Activated T-cell treated with anti-CD3 and anti-CD28 coated beads for 4 hours (primary cell): Measurements from ENCODE around the gene TIMMDC1.

Experiments
- DNase-seq: peaks from one replicate; pipeline ENCODE4 v3.0.0-alpha.2; 2020

TIMMDC1 gene, protein sequence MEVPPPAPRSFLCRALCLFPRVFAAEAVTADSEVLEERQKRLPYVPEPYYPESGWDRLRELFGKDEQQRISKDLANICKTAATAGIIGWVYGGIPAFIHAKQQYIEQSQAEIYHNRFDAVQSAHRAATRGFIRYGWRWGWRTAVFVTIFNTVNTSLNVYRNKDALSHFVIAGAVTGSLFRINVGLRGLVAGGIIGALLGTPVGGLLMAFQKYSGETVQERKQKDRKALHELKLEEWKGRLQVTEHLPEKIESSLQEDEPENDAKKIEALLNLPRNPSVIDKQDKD

DNA sequence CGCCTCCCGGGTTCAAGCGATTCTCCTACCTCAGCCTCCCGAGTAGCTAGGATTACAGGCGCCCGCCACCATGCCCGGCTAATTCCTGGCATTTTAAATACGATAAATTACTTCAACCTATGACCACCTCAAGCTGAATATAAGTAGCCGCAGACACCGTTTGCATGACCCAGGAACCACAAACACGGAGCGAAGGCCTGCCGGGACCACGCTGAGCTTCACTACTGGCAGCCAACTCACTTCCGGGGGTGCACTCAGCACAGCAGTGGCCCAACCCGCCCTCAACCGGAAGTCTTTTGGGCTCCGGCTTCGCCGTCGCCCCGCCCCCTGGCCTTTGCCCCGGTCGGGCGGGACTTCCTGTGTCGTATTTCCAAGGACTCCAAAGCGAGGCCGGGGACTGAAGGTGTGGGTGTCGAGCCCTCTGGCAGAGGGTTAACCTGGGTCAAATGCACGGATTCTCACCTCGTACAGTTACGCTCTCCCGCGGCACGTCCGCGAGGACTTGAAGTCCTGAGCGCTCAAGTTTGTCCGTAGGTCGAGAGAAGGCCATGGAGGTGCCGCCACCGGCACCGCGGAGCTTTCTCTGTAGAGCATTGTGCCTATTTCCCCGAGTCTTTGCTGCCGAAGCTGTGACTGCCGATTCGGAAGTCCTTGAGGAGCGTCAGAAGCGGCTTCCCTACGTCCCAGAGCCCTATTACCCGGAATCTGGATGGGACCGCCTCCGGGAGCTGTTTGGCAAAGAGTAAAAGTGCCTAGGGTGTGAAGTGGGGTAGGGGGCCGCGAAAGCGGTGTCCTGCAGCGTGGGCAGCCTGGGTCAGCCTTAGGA is at the start of gene TIMMDC1:
TIMMDC1 (plus strand) TSS at position 362 of the 826 bp plus-strand sequence; CDS start at position 549, 187 bp downstream.
- peak; percentile 96 for DNase-seq

DNA sequence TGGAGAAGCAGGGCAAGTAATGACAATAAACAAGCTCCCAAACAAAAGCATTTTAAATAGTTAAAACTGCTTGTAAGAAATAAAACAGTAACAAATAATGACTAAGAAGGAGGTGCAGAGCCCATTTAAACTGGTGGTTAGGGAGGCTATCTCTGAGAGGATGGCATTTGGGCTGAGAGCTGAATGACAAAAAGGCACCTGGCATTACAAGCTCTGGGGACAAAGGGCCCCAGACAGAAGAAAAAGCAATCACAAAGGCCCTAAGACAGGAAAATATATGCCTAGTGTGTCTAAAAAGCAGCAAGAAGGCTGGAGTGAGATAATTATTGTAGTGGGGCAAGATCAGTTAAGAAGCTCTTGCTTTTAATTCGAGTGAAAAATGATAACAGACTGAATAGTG is 44.5 kb upstream of the TIMMDC1 start:
- no peak for DNase-seq

DNA sequence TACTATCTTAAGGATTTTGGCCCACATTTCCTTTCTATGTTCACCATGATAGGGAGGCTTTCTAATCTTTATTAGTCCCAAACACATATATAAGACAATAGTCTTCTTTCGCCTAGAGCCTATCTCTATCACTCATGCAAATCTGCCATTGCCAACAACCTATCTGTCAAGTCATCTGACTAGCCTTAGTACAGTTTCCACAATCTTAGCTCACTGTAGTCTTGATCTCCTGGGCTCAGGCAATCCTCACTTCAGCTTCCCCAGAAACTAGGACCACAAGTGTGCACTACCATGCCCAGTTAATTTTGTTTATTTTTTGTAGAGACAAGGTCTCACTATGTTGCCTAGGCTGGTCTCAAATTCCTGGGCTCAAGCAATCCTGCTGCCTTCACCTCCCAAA is 41.9 kb upstream of the TIMMDC1 start:
- DNase-seq: no peak

DNA sequence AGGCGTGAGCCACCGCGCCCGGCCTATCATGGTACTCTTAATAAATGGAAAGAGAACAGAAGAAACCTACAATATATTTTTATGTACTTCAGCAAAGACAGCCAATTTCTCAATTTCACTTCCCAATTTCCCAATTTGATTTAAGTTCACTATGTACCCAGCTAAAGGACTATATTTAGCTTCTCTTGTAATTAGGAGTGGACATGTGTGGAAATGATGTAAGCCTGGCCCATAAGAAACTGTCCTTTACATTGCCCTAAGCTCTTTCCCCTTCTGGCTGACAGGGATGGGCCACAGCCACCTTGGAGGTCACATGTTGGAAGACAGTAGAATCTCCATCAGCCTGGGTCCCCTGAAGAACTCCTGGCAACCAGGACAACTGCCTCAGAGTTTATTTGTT is 41.1 kb upstream of the TIMMDC1 start:
- no peak for DNase-seq

DNA sequence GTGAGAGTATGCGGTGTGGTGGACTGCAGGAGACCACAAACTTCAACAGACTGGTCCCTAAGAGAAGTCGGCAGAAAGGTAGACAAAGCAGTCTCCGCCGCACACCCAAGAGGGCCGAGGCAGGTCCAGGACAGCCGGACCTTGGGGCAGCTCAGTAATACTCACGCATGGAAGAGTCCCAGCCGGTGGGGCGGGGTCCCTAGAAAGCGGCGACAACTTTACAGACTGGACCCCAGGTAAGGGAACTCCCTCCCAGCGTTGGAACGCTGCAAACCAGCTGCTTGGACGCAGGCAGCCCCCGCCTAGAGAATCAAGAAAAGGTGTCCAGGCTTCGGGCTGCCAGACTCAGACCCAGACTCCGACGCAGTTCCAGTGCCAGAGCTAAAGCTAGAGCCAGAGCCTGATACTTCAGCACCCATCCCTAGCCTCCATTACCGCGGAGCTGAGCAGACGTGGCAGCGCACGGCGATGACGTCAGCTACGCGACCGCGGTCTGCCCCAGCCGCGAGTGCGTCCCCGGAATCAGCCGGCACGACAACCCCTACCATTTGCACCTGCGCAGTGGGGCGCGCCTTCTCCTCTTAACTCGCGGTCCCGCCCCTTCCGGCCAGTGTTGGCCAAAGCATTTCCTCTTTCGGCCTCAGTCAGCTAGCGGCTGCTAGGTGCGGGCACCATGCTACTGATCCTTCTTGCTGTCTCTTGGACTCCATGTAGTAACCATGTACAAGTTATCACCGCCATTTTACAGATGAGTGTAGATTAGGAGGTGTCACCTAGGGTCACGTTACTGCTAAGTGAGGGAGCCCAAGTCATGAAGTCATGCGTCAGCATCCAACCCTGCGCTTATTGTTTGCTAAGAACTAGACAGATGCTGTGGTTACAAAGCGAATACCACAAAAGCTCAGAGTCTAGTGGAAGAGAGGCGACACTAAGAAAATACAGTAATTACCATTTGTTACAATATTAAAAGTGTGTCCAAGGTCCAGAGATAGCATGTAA is 34.9 kb upstream of the TIMMDC1 start, which contains the start of gene TMEM39A:
TMEM39A (minus strand) TSS at position 445 of the 999 bp plus-strand sequence. CDS start 1,541 bp downstream, outside the sequence.
- peak; percentile 97 for DNase-seq

DNA sequence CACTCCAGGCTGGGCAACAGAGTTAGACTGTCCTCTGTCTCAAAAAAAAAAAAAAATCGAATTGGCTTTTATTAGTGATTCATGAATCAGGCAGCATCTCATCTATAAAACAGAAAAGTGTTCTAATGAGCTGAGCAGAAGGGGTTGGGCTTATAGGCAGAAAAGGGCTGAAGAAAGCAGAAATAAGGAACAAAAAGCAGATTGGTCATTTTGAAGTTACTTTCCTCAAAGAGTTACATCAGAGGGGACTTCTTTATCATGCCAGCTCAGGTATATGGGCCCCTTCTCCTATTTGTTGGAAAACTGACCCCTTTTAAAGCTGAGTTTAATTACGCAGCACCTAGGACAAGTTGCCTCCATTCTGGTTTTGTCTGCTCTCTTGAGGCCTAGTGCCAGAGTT is 30.3 kb upstream of the TIMMDC1 start:
- no peak for DNase-seq

DNA sequence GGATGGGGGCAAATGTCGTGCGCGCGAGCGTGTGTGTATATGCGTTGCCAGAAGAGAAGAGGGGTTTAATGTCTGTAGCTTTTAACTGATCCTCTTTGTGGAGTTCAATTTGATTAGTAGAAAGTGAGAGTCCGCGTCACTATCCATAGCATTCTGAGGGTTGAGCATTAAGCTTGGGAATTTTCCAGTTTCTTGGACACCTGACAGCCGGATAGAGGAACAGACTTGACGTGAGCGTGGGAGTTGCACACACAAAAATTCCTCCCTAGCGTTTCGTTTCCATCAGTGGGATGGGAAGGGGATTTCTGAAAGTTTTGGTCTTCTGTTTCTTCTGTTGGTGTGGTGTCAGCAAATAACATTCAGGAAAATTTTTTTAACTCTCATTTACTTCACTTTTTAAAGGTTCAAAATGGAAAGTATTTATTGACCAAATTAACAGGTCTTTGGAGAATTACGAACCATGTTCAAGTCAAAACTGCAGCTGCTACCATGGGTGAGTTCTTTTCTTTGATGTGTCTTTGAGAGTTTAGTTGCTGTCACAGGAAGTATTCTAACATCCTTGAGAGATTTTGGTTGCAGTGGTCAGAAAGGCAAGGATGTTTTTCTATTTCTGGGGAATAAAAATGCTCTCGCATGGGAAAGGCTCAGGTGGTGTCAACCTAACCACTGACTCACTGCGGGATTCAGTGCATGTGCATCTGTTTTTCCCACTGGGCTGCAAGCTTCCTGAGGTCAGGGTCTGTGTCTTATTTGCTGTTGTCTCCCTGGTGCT is 28.7 kb upstream of the TIMMDC1 start:
- DNase-seq: no peak

DNA sequence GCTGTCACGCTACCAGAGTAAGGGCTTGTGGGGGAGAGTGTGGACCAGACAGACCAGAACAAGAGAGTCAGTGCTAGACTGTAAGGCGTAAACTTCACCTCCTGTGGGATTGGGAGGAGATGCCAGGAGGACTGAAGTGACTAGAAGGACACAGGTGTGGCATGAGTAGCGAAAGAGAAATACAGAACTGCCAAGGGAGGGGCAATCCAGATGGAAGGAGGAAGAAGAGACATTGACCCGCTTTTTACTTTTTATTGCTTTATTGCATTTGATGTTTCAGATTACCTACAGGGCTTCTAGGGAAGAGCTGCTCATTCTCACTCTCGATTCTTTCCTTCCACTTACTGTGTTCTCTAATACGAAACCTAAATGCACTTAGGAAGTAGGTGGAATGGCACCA is 27.5 kb upstream of the TIMMDC1 start:
- no peak for DNase-seq

DNA sequence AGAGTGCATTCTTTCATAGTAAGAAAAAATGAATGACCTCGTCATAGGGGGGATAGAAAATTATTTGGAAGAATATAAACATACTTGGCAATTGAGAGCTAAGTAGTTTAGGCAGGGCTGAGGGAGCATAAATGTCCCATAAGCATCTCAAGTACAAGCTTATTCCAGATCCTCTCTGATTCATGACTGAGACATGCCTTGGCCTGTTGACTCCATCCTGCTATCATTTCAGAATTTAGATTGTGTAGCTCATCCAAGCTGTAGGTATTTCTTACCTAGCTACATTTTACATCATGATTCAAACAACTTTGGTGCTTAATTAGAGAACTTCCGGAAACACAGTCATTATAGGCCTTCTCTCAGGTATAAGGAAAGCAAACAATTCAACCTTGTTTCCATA is 17.3 kb upstream of the TIMMDC1 start:
- no peak for DNase-seq

DNA sequence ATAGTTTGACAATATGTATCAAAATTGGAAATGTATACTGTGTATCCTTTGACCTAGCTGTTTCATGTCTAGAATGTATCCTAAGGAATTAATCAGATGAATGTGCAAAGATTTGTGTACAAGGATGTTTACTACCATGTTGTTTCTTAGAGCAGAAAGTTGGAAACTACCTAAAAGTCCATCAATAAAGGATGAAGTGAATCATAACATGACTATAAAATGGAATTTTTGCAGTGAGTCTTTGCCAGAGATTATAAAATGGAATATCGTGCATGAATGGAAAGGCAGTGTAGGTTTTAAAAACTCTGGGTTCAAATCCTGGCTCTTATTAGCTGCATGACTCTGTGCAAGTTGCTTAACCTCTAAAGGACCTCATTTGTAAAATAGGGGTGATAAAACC is 15.2 kb upstream of the TIMMDC1 start:
- DNase-seq: no peak

DNA sequence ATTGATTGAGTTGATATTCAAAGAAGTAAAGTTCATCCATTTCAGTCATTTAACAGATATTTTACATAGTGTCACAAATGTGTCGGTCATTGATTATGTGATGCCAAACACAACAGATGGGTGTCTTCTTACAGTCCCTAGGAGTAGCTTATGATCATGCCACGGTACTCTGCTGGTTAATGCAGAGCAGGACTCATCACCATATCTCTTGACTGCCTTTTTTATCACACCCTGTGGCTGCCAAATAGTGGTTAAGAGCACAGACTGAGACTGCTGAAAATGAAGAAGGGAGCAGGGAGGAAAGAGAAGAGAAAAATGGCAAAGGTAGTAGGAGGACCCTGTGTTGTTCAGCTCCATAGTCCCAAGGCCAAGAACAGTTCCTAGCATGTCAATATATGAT is 12.8 kb upstream of the TIMMDC1 start:
- DNase-seq: no peak

DNA sequence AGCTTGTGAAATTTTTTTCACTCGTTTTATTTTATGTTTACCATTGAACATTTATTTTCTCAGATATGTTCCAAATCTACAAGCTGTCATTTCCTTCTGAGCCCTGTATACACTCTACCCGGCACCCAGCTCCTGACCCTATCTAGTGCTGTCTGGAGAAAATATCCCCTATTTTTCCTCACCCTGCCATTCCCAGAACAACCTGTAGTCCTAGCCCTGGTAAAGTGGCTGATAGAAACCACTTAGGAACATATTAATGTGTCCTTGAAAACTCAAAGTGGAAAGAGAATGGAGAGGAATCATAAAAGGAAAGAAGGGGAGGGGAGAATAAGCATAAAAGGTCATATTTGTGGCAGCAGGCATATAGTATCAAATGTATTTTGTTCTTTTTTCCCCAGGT is 8.2 kb upstream of the TIMMDC1 start:
- no peak for DNase-seq

DNA sequence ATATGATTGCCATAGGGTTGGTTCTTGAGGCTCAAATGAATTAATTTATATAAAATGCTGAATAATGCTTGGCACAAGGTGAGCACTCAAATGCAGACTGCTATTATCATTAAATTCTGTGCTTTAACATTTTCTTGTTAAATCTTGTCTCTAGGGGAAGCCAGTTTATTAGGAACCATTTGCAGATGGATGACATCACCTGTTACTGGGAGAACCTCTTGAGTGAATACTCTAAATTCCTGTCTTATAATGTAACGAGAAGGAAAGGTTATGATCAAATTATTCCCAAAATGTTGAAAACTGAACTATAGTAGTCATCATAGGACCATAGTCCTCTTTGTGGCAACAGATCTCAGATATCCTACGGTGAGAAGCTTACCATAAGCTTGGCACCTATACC is 6.2 kb upstream of the TIMMDC1 start:
- no peak for DNase-seq

DNA sequence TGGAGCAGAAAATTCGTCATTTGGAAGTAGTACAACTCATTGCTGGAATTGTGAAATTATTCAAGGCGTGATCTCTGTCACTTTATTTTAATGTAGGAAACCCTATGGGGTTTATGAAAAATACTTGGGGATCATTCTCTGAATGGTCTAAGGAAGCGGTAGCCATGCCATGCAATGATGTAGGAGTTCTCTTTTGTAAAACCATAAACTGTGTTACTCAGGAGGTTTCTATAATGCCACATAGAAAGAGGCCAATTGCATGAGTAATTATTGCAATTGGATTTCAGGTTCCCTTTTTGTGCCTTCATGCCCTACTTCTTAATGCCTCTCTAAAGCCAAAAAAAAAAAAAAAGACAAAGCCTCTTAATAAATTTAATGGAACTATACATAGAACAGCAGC is 5.5 kb upstream of the TIMMDC1 start:
- no peak for DNase-seq

DNA sequence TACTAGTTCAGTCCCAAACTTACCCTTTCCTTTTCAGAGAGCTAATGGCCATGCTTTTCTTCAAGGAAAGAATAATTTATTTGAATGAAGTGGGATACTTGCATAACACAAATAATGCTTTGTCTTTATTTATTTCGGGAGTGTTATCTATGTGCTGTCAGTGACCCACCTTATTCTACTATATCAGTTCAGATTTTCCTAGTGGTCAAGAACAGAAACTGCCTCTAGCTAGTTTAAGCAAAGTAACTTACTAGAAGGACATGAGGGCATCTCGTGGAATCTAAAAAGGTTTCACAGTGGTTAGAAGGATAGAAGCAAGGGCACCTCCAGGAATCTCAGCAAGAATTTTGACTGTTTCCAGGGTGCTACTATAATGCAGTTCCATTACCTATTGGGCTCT is 3.8 kb upstream of the TIMMDC1 start:
- DNase-seq: no peak

DNA sequence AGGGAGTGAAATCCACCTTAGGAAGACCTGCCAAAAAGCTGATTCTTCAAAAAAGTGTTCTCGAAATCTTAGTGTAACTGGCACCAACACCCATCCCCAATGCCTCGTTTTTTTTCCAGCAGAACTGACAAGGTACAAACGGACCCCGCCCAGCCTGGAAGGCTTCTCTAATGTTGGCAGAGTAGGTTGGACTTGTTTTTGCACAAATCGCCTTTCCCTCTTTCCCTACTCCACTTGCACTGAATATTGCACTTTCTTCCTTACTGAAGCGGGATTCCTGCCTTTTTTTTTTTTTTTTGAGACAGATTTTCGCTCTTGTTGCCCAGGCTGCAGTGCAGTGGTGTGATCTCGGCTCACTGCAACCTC is 544 bp upstream of the TIMMDC1 start:
- no peak for DNase-seq

DNA sequence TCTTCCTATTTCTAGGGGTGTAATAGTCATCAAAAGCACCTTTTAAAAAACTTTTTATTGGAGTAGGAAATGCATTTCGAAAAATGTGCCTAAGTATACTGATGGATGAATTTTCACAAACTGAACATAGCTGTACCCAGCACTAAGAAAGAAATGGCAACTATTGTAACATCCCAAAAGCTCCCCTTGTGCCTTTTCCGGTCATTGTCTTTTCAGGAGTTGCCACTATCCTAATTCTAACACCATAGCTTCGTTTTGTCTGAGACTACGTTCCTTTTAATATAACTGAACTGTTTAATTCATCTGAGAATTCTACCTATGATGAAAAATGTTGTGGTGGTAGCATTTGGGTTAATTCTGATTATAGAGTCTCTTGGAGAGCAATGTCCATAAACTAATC is 1.9 kb downstream of the TIMMDC1 start:
- no peak for DNase-seq

DNA sequence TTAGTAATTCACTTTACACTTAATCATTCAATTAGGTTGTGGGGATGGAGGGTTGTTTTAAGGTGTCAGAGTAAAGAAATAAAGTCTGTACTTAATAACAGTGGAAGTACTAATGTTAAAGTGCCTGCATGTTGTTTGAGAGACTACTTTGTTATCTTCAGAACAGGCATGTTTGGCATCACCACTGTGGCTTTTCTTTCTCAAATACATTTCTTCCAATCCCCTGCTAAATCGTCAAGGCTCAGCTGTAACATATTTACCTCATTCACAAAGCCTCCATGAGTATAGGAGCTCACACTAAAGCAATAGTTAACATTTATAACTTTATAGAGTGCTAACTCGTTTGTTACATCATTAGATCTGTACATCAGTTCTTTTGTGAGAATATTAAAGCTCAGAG is 2.6 kb downstream of the TIMMDC1 start:
- no peak for DNase-seq

DNA sequence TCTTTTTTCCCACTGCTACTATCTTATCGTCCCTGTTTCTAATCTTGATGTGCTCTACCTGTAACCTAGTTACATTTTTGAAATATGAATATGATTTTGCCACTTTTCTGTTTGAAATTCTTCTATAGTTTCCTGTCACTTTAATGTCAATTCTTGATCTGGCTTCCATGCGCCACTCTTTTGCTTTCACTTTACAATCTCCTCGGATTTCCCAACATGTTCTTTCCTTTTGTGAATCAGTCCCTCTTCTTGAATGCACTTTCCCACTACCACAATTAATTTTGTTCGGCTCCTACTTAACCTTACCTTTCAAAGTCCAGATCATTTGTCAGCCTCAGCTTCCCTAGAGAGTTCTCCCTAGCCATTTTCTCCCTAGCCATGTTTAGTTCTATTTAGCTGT is 8.3 kb downstream of the TIMMDC1 start:
- no peak for DNase-seq

DNA sequence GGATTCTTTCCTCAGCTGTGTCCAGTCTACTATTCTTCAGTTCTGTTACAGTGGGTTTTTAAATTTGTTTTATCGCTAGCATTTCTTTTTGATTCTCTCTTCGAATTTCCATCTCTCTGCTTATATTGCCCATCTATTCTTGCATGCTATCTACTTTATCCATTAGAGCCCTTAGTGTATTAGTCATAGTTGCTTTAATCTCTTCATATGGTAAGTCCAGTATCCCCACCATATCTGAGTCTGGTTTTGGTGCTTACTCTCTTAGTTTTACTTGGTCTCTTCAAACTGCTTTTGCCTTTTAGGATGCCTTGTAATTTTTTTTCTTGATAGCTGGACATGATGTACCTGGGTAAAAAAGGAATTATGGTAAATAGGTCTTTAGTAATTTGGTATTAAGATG is 9.1 kb downstream of the TIMMDC1 start:
- no peak for DNase-seq

DNA sequence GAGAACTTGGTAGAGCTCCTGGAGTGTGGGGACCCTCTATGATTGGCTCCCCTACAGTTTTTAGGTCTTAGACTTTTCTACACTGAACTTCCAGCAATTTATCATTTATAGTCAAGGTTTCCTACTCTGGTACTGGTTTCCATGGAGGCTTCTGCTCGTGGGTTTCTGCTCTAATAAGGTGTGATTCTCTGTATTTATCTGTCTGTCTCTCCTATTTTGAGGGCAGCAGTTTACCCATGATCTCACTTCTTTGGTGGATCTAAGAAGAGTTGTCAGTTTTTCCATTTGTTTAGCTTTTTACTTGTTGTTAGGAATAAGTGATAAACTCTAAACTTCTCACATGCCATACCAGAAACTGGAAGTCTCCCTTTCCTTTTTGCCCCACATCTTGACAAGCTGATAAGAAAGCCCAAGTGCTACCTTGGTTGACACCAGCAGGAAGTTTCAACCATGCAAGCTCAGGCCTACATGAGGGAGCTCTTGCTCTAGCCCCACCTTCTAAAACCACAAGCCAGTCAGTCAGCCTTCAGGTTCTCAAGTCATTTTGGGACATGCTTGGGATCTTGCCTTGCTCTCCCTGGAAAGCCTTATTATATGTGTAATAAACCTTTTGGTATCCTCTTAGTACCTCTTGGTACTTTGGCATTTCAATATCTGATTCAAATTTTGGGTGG is 10.0 kb downstream of the TIMMDC1 start:
- DNase-seq: no peak

DNA sequence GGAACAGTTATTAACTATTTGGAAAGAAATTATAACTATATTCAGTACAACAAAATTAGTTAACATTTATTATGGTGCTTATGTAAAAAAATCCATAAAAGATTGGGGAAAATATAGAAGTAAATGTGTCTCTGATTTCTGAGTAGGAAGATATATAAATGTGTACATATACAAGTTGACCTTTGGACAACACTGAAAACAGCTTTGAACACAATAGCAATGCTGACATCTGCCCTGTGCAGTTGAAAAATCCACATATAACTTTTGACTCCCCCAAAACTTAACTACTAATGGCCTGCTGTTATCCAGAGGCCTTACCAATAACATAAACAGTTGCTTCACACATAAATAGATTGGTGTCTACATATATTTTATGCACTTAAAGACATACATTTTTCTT is 12.3 kb downstream of the TIMMDC1 start:
- no peak for DNase-seq
